Panc1 (cell line): Measurements from ENCODE around the gene CCDC158. TPM values are rescaled to one million over a fixed set of nuclear protein-coding genes. Genes with fewer than 3 reads are reported as not detected.
"Not testable (repeated sequence)": the region's sequence is repeated elsewhere in the genome, so short reads cannot be mapped to it uniquely, and the experiment has no call there.

ENCODE experiments used
- ATAC-seq: fragments of 200-7000 bp; cut with Tn5 transposase; 2 replicates; pipeline ENCODE4 v1.9.1; 2020; ENCODE audit warnings: mild to moderate bottlenecking, moderate library complexity
- BruUV-seq: library from RNA; stranded (reverse); fragments of 400-500 nt; replicated peaks from 2 replicates; lab custom pipeline; 2021; lab: Mats Ljungman, UMichigan
- CTCF ChIA-PET: fragments of 300-600 bp; sonication (Branson Sonifier 250); formaldehyde crosslinking; loops from one replicate; lab custom pipeline; 2022; ENCODE audit warnings: antibody characterized with exemption; lab: Charles Lee
- POLR2A ChIA-PET: fragments of 300-600 bp; sonication (Branson Sonifier 250); formaldehyde crosslinking; loops from one replicate; lab custom pipeline; 2022; ENCODE audit warnings: antibody characterized with exemption; lab: Charles Lee
- DNase-seq: peaks from one replicate; pipeline ENCODE4 v3.0.0-alpha.2; 2010; ENCODE audit warnings: low read depth, low spot score
- H3K27ac ChIP-seq: 2 replicates; pipeline ENCODE4 v1.5.1; 2011; ENCODE audit warnings: mild to moderate bottlenecking, low read length, inconsistent platforms
- H3K27me3 ChIP-seq: fragments of 200-500 bp; sonication (Bioruptor generic); 2 replicates; pipeline ENCODE4 v1.6.0; 2014; ENCODE audit warnings: low read length, inconsistent platforms; ENCODE audit not compliant: control insufficient read depth, insufficient read depth
- H3K36me3 ChIP-seq: fragments of 200-500 bp; sonication (Bioruptor generic); 2 replicates; pipeline ENCODE4 v1.5.1; 2014; ENCODE audit warnings: inconsistent platforms, mild to moderate bottlenecking, low read length, moderate library complexity; ENCODE audit not compliant: control insufficient read depth, insufficient read depth
- H3K4me1 ChIP-seq: 2 replicates; pipeline ENCODE4 v1.5.1; 2011; ENCODE audit warnings: inconsistent platforms, mild to moderate bottlenecking, low read length, moderate library complexity; ENCODE audit not compliant: control insufficient read depth, insufficient read depth
- H3K4me3 ChIP-seq, 2 experiments: 2 replicates each; pipeline ENCODE4 v1.5.1; 2011 to 2012; ENCODE audit warnings: low read depth in 2 of 2, low read length in 2 of 2, mild to moderate bottlenecking in 2 of 2, inconsistent platforms in 1 of 2, moderate library complexity in 1 of 2
- H3K9me3 ChIP-seq: fragments of 200-500 bp; sonication (Bioruptor generic); 2 replicates; pipeline ENCODE4 v1.5.1; 2014; ENCODE audit warnings: low read depth, mild to moderate bottlenecking, inconsistent platforms, low read length, moderate library complexity; ENCODE audit not compliant: control insufficient read depth, insufficient read depth
- POLR2AphosphoS5 ChIP-seq: IDR thresholded peaks from 2 replicates; pipeline ENCODE4 v1.6.1; 2012; ENCODE audit warnings: mild to moderate bottlenecking, low read depth, low read length, moderate library complexity
- SIN3A ChIP-seq: IDR thresholded peaks from 2 replicates; pipeline ENCODE4 v1.6.1; 2012; ENCODE audit warnings: low read depth, mild to moderate bottlenecking, low read length, moderate library complexity, borderline replicate concordance; ENCODE audit not compliant: insufficient read depth
- TCF7L2 ChIP-seq: IDR thresholded peaks from 2 replicates; pipeline ENCODE4 v1.6.1; 2011; ENCODE audit warnings: mild to moderate bottlenecking, low read depth, low read length, inconsistent platforms
- in situ Hi-C: cut with HindIII; loops from 2 replicates; pipeline ENCODE4 v1.10.0; 2016; ENCODE audit warnings: low sequenced_read_pairs, low pct_unique_long_range_greater_than_20kb
- intact Hi-C: fragments of 100-400 bp; cut with micrococcal nuclease; formaldehyde crosslinking; loops from one replicate; pipeline ENCODE4 v1.10.0; 2022; ENCODE audit not compliant: unreplicated experiment
- total RNA-seq: library from RNA; stranded (reverse); gene quantifications from one replicate; pipeline ENCODE4 v1.2.1, GENCODE V29; 2021; ENCODE audit not compliant: unreplicated experiment
- TF ChIP-seq, protein P1 (sequence below), 2 experiments: IDR thresholded peaks; 2 replicates each; pipeline ENCODE4 v1.6.1; 2011 to 2012; ENCODE audit warnings: low read depth in 2 of 2, control low read depth in 1 of 2, low read length in 1 of 2, mild to moderate bottlenecking in 1 of 2, moderate library complexity in 1 of 2; ENCODE audit not compliant: insufficient read depth in 1 of 2
- TF ChIP-seq, protein P2 (sequence below): fragments of 450-650 bp; IDR thresholded peaks from 2 replicates; pipeline ENCODE4 v1.5.1; 2017; ENCODE audit warnings: mild to moderate bottlenecking

The CCDC158 gene
- total RNA-seq, 1 experiment from 2014 or later: 0.28 TPM

DNA sequence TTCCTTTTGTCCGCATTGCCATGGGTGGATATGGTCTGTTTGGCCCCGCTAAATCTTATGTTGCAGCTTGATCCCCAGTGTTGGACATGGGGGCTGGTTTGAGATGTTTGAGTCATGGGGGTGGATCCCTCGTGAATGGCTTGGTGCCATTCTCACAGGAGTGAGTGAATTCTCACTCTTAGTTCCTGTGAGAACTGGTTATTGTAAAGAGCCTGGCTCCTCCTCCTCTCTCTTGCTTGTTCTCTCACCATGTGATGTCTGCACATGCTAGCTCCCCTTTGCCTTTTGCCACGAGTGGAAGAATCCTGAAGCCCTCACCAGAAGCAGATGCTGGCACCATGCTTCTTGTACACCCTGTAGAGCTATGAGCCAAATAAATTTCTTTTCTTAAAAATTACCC lies 137.0 kb downstream of the CCDC158 start:
- BruUV-seq: no TSS peak

DNA sequence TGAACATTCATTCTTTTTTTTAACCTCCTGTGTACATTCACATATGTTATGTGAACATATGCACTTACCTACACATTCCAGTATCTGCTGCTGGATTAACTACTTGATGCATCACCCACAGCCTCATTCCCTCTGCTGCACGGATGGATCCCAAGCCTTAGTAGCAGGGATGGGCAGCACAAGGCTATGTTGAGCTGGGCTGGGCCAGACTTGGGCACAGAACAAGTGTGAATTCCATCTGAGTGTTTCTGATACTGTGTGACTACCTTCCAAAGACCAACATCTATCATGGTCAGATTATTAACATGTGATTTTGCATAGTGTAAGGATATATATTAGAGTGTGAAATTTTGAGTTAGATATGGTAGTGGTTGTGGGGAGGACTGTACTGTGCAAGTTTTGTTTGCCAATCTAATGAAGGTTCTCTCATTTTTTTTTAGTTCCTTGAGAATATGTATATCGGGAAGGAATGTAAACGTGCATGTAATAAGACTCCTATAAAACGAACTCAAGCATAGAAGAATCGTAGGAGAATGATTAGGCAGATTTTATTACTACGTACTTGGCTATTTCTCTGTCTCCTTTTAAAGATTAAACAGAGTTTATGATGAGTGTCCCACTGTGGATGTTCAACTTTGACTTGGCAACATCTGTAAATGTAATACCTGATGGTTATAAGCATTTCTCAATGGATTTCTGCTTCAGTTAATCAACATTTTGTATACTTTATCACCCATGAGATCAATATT lies 137.8 kb downstream of the CCDC158 start:
- no peak for ATAC-seq
- Histone ChIP-seq H3K36me3 (no peaks in the 10 kb centered on the region), H3K27ac (no peak overlapping the region), H3K27me3 (no peaks in the 10 kb centered on the region), H3K9me3 (no peaks in the 10 kb centered on the region), H3K4me1 (no peaks in the 10 kb centered on the region), H3K4me3 (no peak overlapping the region)
- ChIA-PET POLR2A (no interaction called here), CTCF (no interaction called here)
- no TSS peak for BruUV-seq
- intact Hi-C loops: no loop called here
- DNase-seq: no peak
- TF ChIP-seq TCF7L2: no peak
- no peak for TF ChIP-seq SIN3A
- in situ Hi-C loops: no loop called here

More for the DNA sequence above, 137.0 kb downstream of the CCDC158 start:
- intact Hi-C loops (no loop called here), in situ Hi-C loops (no loop called here)
- TF ChIP-seq POLR2AphosphoS5: no peak
- TF ChIP-seq SIN3A: no peak
- TF ChIP-seq TCF7L2: no peak
- TF ChIP-seq, protein P1, sequence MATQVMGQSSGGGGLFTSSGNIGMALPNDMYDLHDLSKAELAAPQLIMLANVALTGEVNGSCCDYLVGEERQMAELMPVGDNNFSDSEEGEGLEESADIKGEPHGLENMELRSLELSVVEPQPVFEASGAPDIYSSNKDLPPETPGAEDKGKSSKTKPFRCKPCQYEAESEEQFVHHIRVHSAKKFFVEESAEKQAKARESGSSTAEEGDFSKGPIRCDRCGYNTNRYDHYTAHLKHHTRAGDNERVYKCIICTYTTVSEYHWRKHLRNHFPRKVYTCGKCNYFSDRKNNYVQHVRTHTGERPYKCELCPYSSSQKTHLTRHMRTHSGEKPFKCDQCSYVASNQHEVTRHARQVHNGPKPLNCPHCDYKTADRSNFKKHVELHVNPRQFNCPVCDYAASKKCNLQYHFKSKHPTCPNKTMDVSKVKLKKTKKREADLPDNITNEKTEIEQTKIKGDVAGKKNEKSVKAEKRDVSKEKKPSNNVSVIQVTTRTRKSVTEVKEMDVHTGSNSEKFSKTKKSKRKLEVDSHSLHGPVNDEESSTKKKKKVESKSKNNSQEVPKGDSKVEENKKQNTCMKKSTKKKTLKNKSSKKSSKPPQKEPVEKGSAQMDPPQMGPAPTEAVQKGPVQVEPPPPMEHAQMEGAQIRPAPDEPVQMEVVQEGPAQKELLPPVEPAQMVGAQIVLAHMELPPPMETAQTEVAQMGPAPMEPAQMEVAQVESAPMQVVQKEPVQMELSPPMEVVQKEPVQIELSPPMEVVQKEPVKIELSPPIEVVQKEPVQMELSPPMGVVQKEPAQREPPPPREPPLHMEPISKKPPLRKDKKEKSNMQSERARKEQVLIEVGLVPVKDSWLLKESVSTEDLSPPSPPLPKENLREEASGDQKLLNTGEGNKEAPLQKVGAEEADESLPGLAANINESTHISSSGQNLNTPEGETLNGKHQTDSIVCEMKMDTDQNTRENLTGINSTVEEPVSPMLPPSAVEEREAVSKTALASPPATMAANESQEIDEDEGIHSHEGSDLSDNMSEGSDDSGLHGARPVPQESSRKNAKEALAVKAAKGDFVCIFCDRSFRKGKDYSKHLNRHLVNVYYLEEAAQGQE (IDR thresholded peaks at IDR 0.05; ENCODE audit: insufficient read depth in 1 of 2, low read depth in 2 of 2, low read length in 1 of 2): no peak
- TF ChIP-seq, protein P2, sequence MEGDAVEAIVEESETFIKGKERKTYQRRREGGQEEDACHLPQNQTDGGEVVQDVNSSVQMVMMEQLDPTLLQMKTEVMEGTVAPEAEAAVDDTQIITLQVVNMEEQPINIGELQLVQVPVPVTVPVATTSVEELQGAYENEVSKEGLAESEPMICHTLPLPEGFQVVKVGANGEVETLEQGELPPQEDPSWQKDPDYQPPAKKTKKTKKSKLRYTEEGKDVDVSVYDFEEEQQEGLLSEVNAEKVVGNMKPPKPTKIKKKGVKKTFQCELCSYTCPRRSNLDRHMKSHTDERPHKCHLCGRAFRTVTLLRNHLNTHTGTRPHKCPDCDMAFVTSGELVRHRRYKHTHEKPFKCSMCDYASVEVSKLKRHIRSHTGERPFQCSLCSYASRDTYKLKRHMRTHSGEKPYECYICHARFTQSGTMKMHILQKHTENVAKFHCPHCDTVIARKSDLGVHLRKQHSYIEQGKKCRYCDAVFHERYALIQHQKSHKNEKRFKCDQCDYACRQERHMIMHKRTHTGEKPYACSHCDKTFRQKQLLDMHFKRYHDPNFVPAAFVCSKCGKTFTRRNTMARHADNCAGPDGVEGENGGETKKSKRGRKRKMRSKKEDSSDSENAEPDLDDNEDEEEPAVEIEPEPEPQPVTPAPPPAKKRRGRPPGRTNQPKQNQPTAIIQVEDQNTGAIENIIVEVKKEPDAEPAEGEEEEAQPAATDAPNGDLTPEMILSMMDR: no peak
- Histone ChIP-seq H3K9me3 (no peaks in the 10 kb centered on the region), H3K27ac (no peak overlapping the region), H3K36me3 (no peaks in the 10 kb centered on the region), H3K4me3 (no peak overlapping the region), H3K4me1 (no peaks in the 10 kb centered on the region), H3K27me3 (no peaks in the 10 kb centered on the region)
- POLR2A ChIA-PET: no interaction called here
- ATAC-seq: no peak
- CTCF ChIA-PET: no interaction called here
- DNase-seq: no peak

DNA sequence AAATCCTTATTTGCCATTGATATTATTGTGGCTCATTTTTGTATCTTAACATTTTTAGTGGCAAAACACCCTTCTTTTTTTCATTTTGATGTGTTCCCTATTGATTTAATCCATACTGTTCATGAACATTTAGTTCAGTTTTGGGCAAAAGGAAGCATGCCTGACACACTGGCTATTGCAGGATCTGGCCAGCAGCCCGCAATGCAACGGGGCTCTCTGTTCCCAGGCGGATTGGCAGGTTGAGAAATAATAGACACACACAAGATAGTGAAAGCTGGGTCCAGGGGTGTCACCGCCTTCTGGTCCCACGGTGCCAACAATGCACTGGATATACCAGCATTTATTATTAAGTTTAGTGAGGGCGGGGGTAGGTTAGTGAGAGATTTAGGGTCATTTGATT lies 139.3 kb downstream of the CCDC158 start:
- H3K4me1 ChIP-seq, H3K4me3 ChIP-seq, intact Hi-C loops, POLR2A ChIA-PET, in situ Hi-C loops, H3K9me3 ChIP-seq, H3K27me3 ChIP-seq, ATAC-seq, CTCF ChIA-PET, H3K27ac ChIP-seq, BruUV-seq, DNase-seq, H3K36me3 ChIP-seq: not testable (repeated sequence)
